ENCODE measurements around the gene S100A7.
"Not testable (repeated sequence)": the region's sequence is repeated elsewhere in the genome, so short reads cannot be mapped to it uniquely, and the experiment has no call there.

Gene S100A7

GRCh38 chr1:153466908-153467307 lies 6.5 kb upstream of the S100A7 start:
- H3K27me3 ChIP-seq (ENCODE audit: insufficient read depth, low read length): peaks cover 4% of the 10 kb centered on the region
- H3K9me3 ChIP-seq (ENCODE audit: low read length): no peaks in the 10 kb centered on the region
- no peaks in the 10 kb centered on the region for H3K36me3 ChIP-seq (ENCODE audit: insufficient read depth, low read length)
- H2AFZ ChIP-seq (ENCODE audit: low read depth, low read length): no peak overlapping the region
- H3K4me3 ChIP-seq (ENCODE audit: low read length): no peak overlapping the region
- H3K4me1 ChIP-seq (ENCODE audit: insufficient read depth, low read length): no peaks in the 10 kb centered on the region

GRCh38 chr1:153465811-153466636 lies 5.6 kb upstream of the S100A7 start:
- H3K36me3 ChIP-seq (ENCODE audit: insufficient read depth, low read length): no peaks in the 10 kb centered on the region
- H2AFZ ChIP-seq (ENCODE audit: low read depth, low read length): no peak overlapping the region
- H3K27me3 ChIP-seq (ENCODE audit: insufficient read depth, low read length): peaks cover 4% of the 10 kb centered on the region
- no peaks in the 10 kb centered on the region for H3K9me3 ChIP-seq (ENCODE audit: low read length)
- H3K4me1 ChIP-seq (ENCODE audit: insufficient read depth, low read length): no peaks in the 10 kb centered on the region
- no peak overlapping the region for H3K4me3 ChIP-seq (ENCODE audit: low read length)

GRCh38 chr1:153462741-153463140 lies 2.3 kb upstream of the S100A7 start:
- not testable (repeated sequence) for H3K4me1 ChIP-seq (ENCODE audit: insufficient read depth, low read length); H3K4me3 ChIP-seq (ENCODE audit: low read length); H3K36me3 ChIP-seq (ENCODE audit: insufficient read depth, low read length); H3K9me3 ChIP-seq (ENCODE audit: low read length); H2AFZ ChIP-seq (ENCODE audit: low read depth, low read length)
- H3K27me3 ChIP-seq (ENCODE audit: insufficient read depth, low read length): peaks cover 12% of the 10 kb centered on the region

- Histone ChIP-seq H3K27me3 (ENCODE audit: insufficient read depth, low read length) (peaks cover 16% of the 10 kb centered on the region), H3K4me3 (ENCODE audit: low read length) (no peak overlapping the region), H3K9me3 (ENCODE audit: low read length) (no peaks in the 10 kb centered on the region), H2AFZ (ENCODE audit: low read depth, low read length) (no peak overlapping the region), H3K36me3 (ENCODE audit: insufficient read depth, low read length) (no peaks in the 10 kb centered on the region), H3K4me1 (ENCODE audit: insufficient read depth, low read length) (no peaks in the 10 kb centered on the region)
Observed at GRCh38 chr1:153459655-153460054, 796 bp downstream of the S100A7 start.

- no peaks in the 10 kb centered on the region for H3K4me1 ChIP-seq (ENCODE audit: insufficient read depth, low read length)
- no peak overlapping the region for H2AFZ ChIP-seq (ENCODE audit: low read depth, low read length)
- no peaks in the 10 kb centered on the region for H3K36me3 ChIP-seq (ENCODE audit: insufficient read depth, low read length)
- H3K9me3 ChIP-seq (ENCODE audit: low read length): no peaks in the 10 kb centered on the region
- peaks cover 16% of the 10 kb centered on the region for H3K27me3 ChIP-seq (ENCODE audit: insufficient read depth, low read length)
- H3K4me3 ChIP-seq (ENCODE audit: low read length): no peak overlapping the region
Observed at GRCh38 chr1:153456396-153456795, 4.1 kb downstream of the S100A7 start.

- H3K4me3 ChIP-seq (ENCODE audit: low read length); H2AFZ ChIP-seq (ENCODE audit: low read depth, low read length): not testable (repeated sequence)
Observed at GRCh38 chr1:153448851-153449250, 11.6 kb downstream of the S100A7 start.

GRCh38 chr1:153447498-153448170 lies 12.8 kb downstream of the S100A7 start:
- Histone ChIP-seq H2AFZ (ENCODE audit: low read depth, low read length) (no peak overlapping the region), H3K4me3 (ENCODE audit: low read length) (no peak overlapping the region), H3K36me3 (ENCODE audit: insufficient read depth, low read length) (no peaks in the 10 kb centered on the region), H3K9me3 (ENCODE audit: low read length) (no peaks in the 10 kb centered on the region), H3K27me3 (ENCODE audit: insufficient read depth, low read length) (peaks cover 6% of the 10 kb centered on the region), H3K4me1 (ENCODE audit: insufficient read depth, low read length) (no peaks in the 10 kb centered on the region)

More at GRCh38 chr1:153448851-153449250, 11.6 kb downstream of the S100A7 start:
- not testable (repeated sequence) for H3K27me3 ChIP-seq (ENCODE audit: insufficient read depth, low read length); H3K9me3 ChIP-seq (ENCODE audit: low read length); H3K36me3 ChIP-seq (ENCODE audit: insufficient read depth, low read length); H3K4me1 ChIP-seq (ENCODE audit: insufficient read depth, low read length)

GRCh38 chr1:153444078-153444477 lies 16.4 kb downstream of the S100A7 start:
- no peaks in the 10 kb centered on the region for H3K36me3 ChIP-seq (ENCODE audit: insufficient read depth, low read length)
- H2AFZ ChIP-seq (ENCODE audit: low read depth, low read length): no peak overlapping the region
- no peaks in the 10 kb centered on the region for H3K4me1 ChIP-seq (ENCODE audit: insufficient read depth, low read length)
- peaks cover 6% of the 10 kb centered on the region for H3K27me3 ChIP-seq (ENCODE audit: insufficient read depth, low read length)
- H3K4me3 ChIP-seq (ENCODE audit: low read length): no peak overlapping the region
- no peaks in the 10 kb centered on the region for H3K9me3 ChIP-seq (ENCODE audit: low read length)

GRCh38 chr1:153443486-153443885 lies 17.0 kb downstream of the S100A7 start:
- H2AFZ ChIP-seq (ENCODE audit: low read depth, low read length): no peak overlapping the region
- no peaks in the 10 kb centered on the region for H3K9me3 ChIP-seq (ENCODE audit: low read length)
- no peak overlapping the region for H3K4me3 ChIP-seq (ENCODE audit: low read length)
- peaks cover 6% of the 10 kb centered on the region for H3K27me3 ChIP-seq (ENCODE audit: insufficient read depth, low read length)
- H3K36me3 ChIP-seq (ENCODE audit: insufficient read depth, low read length): no peaks in the 10 kb centered on the region
- no peaks in the 10 kb centered on the region for H3K4me1 ChIP-seq (ENCODE audit: insufficient read depth, low read length)

- Histone ChIP-seq H3K9me3 (ENCODE audit: low read length) (no peaks in the 10 kb centered on the region), H3K27me3 (ENCODE audit: insufficient read depth, low read length) (peaks cover 9% of the 10 kb centered on the region), H3K4me1 (ENCODE audit: insufficient read depth, low read length) (no peaks in the 10 kb centered on the region), H3K4me3 (ENCODE audit: low read length) (no peak overlapping the region), H3K36me3 (ENCODE audit: insufficient read depth, low read length) (no peaks in the 10 kb centered on the region), H2AFZ (ENCODE audit: low read depth, low read length) (no peak overlapping the region)
Observed at GRCh38 chr1:153441238-153441755, 19.2 kb downstream of the S100A7 start.

GRCh38 chr1:153439273-153439672 lies 21.2 kb downstream of the S100A7 start:
- H3K4me1 ChIP-seq (ENCODE audit: insufficient read depth, low read length): no peaks in the 10 kb centered on the region

GRCh38 chr1:153438599-153438998 lies 21.9 kb downstream of the S100A7 start:
- H3K9me3 ChIP-seq (ENCODE audit: low read length): no peaks in the 10 kb centered on the region
- H2AFZ ChIP-seq (ENCODE audit: low read depth, low read length): no peak overlapping the region
- peaks cover 3% of the 10 kb centered on the region for H3K27me3 ChIP-seq (ENCODE audit: insufficient read depth, low read length)
- H3K4me3 ChIP-seq (ENCODE audit: low read length): no peak overlapping the region
- H3K36me3 ChIP-seq (ENCODE audit: insufficient read depth, low read length): no peaks in the 10 kb centered on the region
- H3K4me1 ChIP-seq (ENCODE audit: insufficient read depth, low read length): no peaks in the 10 kb centered on the region

More at GRCh38 chr1:153439273-153439672, 21.2 kb downstream of the S100A7 start:
- Histone ChIP-seq H3K36me3 (ENCODE audit: insufficient read depth, low read length) (no peaks in the 10 kb centered on the region), H3K9me3 (ENCODE audit: low read length) (no peaks in the 10 kb centered on the region), H3K4me3 (ENCODE audit: low read length) (no peak overlapping the region), H3K27me3 (ENCODE audit: insufficient read depth, low read length) (peaks cover 3% of the 10 kb centered on the region), H2AFZ (ENCODE audit: low read depth, low read length) (no peak overlapping the region)

GRCh38 chr1:153437236-153437635 lies 23.2 kb downstream of the S100A7 start:
- H3K4me1 ChIP-seq (ENCODE audit: insufficient read depth, low read length): no peaks in the 10 kb centered on the region
- H2AFZ ChIP-seq (ENCODE audit: low read depth, low read length): no peak overlapping the region
- peaks cover 9% of the 10 kb centered on the region for H3K27me3 ChIP-seq (ENCODE audit: insufficient read depth, low read length)
- H3K9me3 ChIP-seq (ENCODE audit: low read length): no peaks in the 10 kb centered on the region
- H3K4me3 ChIP-seq (ENCODE audit: low read length): no peak overlapping the region
- no peaks in the 10 kb centered on the region for H3K36me3 ChIP-seq (ENCODE audit: insufficient read depth, low read length)

Data from neuron (in vitro differentiated cells).